Fibroblast of lung (primary cell): ENCODE data around the gene ETS2. TPM values are rescaled to one million over a fixed set of nuclear protein-coding genes. Genes with fewer than 3 reads are reported as not detected.

Experiments
- DNase-seq, 2 donors: peaks; one replicate each; pipeline versions ENCODE4 v3.0.0 to v3.0.0-alpha.2; 2010; ENCODE audit warnings: low read depth in 2 of 2
- H2AFZ ChIP-seq: 2 replicates; pipeline ENCODE4 v1.5.1; 2012; ENCODE audit warnings: low read length, control low read depth, inconsistent platforms
- H3K27ac ChIP-seq: 2 replicates; pipeline ENCODE4 v1.5.1; 2011; ENCODE audit warnings: low read length, control low read depth; ENCODE audit not compliant: insufficient read depth
- H3K27me3 ChIP-seq: 2 replicates; pipeline ENCODE4 v1.5.1; 2011; ENCODE audit warnings: mild to moderate bottlenecking, low read length; ENCODE audit not compliant: control insufficient read depth, insufficient read depth
- H3K36me3 ChIP-seq: 2 replicates; pipeline ENCODE4 v1.5.1; 2011; ENCODE audit warnings: low read length; ENCODE audit not compliant: control insufficient read depth, insufficient read depth
- H3K4me1 ChIP-seq: 2 replicates; pipeline ENCODE4 v1.5.1; 2011; ENCODE audit warnings: low read length; ENCODE audit not compliant: control insufficient read depth, insufficient read depth; ENCODE audit errors: extremely low read depth
- H3K4me2 ChIP-seq: 2 replicates; pipeline ENCODE4 v1.5.1; 2011; ENCODE audit warnings: low read length, control low read depth; ENCODE audit not compliant: insufficient read depth; ENCODE audit errors: extremely low read depth
- H3K4me3 ChIP-seq, 4 experiments: fragments of 200-600 bp in 1 of 4; sonication (generic) in 1 of 4; replicated peaks in 1 of 4; 2 replicates each; pipeline ENCODE4 v1.5.1; 2011 to 2016; ENCODE audit warnings: low read length in 4 of 4, low read depth in 3 of 4, mild to moderate bottlenecking in 3 of 4, control low read depth in 2 of 4, inconsistent platforms in 1 of 4, mixed read lengths in 1 of 4; ENCODE audit not compliant: insufficient read depth in 1 of 4; ENCODE audit errors: control extremely low read depth in 1 of 4
- H3K79me2 ChIP-seq: 2 replicates; pipeline ENCODE4 v1.5.1; 2012; ENCODE audit warnings: mild to moderate bottlenecking, low read length, inconsistent platforms; ENCODE audit not compliant: control insufficient read depth, insufficient read depth
- H3K9ac ChIP-seq: 2 replicates; pipeline ENCODE4 v1.5.1; 2011; ENCODE audit warnings: mild to moderate bottlenecking, low read length, control low read depth; ENCODE audit not compliant: insufficient read depth
- H3K9me3 ChIP-seq: 2 replicates; pipeline ENCODE4 v1.5.1; 2012; ENCODE audit warnings: low read depth, low read length; ENCODE audit not compliant: control insufficient read depth, insufficient read depth
- H4K20me1 ChIP-seq: 2 replicates; pipeline ENCODE4 v1.5.1; 2011; ENCODE audit warnings: low read length; ENCODE audit not compliant: control insufficient read depth, insufficient read depth; ENCODE audit errors: extremely low read depth
- EZH2 ChIP-seq: IDR thresholded peaks from 2 replicates; pipeline ENCODE4 v1.5.1; 2012; ENCODE audit warnings: low read length, control low read depth, mild to moderate bottlenecking; ENCODE audit errors: missing control alignments
- polyA plus RNA-seq, 2 donors: library from polyadenylated mRNA; depleted of rRNA in 1 of 2; stranded (reverse) in 1 of 2; unstranded in 1 of 2; fragments of >200 nt; gene quantifications; 2 replicates each; pipeline ENCODE4 v1.2.1, GENCODE V29; 2011 to 2012; ENCODE audit warnings: missing spikeins in 1 of 2
- total RNA-seq: library from RNA; depleted of rRNA; stranded (reverse); fragments of >200 nt; gene quantifications from 2 replicates; pipeline ENCODE4 v1.2.1, GENCODE V29; 2014
- TF ChIP-seq, protein P1 (sequence below), 2 donors: IDR thresholded peaks in 1 of 2; conservative IDR thresholded peaks in 1 of 2; 1 replicate in 1 of 2; 2 replicates in 1 of 2; pipeline ENCODE4 v1.5.1; 2011 to 2012; ENCODE audit warnings: low read length in 2 of 2, control low read depth in 1 of 2, inconsistent platforms in 1 of 2, low read depth in 1 of 2, mild to moderate bottlenecking in 1 of 2

Gene ETS2
- total and polyA plus RNA-seq, 2 donors (not counting 1 experiment from before 2014, with no cell fraction given) = 28.0 to 77.3 TPM

DNA sequence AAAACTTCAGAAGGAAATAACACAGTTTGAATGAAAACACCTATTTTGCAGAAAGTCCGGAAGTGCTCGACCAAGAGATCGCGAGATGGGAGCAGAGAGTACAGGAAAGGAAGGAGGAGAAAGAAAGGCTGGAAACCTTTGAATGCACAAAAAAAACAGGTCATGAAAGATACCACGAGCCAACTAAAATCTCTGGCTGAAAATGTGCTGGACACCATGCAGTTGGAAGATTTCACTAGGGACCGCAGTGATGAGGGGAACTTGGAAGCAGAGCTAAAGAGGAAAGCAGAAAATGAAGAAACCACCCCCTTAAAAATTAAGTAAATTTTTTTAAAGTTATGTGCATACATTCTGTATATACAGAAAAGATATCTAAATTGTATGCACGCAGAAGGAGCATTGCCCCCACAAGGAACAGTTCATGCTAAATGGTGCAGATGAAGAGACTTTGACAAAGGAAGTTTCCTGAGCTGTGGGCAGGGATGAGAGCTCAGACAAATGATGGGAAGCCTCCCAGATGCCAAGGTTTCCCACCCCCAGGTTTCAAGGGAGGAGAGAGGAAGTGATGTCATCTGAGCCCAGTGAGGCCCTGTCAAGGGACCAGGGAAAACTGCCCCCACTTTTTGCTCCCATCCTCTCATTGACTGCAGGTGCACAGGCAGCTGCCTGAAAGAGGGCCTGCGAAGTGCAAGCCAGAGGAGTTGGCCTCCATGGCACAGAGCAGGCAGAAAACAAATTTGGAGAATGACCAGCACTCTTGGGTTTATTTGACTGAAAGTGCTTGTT is 52.5 kb downstream of the ETS2 start:
- H3K9me3 ChIP-seq = no peaks in the 10 kb centered on the region
- no peak for DNase-seq
- no peak overlapping the region for H3K4me2 ChIP-seq
- no peak overlapping the region for H3K9ac ChIP-seq
- no peak overlapping the region for H3K27ac ChIP-seq
- H4K20me1 ChIP-seq = no peaks in the 10 kb centered on the region
- no peaks in the 10 kb centered on the region for H3K79me2 ChIP-seq
- H3K36me3 ChIP-seq = no peaks in the 10 kb centered on the region
- H3K4me3 ChIP-seq = no peak overlapping the region
- H3K4me1 ChIP-seq = peaks cover 2% of the 10 kb centered on the region
- TF ChIP-seq, protein P1, sequence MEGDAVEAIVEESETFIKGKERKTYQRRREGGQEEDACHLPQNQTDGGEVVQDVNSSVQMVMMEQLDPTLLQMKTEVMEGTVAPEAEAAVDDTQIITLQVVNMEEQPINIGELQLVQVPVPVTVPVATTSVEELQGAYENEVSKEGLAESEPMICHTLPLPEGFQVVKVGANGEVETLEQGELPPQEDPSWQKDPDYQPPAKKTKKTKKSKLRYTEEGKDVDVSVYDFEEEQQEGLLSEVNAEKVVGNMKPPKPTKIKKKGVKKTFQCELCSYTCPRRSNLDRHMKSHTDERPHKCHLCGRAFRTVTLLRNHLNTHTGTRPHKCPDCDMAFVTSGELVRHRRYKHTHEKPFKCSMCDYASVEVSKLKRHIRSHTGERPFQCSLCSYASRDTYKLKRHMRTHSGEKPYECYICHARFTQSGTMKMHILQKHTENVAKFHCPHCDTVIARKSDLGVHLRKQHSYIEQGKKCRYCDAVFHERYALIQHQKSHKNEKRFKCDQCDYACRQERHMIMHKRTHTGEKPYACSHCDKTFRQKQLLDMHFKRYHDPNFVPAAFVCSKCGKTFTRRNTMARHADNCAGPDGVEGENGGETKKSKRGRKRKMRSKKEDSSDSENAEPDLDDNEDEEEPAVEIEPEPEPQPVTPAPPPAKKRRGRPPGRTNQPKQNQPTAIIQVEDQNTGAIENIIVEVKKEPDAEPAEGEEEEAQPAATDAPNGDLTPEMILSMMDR (conservative IDR thresholded peaks at IDR 0.05 in 1 of 2, IDR thresholded peaks at IDR 0.05 in 1 of 2; ENCODE audit: low read depth in 1 of 2, low read length in 2 of 2) = no peak
- TF ChIP-seq EZH2 = no peak
- no peak overlapping the region for H2AFZ ChIP-seq
- H3K27me3 ChIP-seq = no peaks in the 10 kb centered on the region

DNA sequence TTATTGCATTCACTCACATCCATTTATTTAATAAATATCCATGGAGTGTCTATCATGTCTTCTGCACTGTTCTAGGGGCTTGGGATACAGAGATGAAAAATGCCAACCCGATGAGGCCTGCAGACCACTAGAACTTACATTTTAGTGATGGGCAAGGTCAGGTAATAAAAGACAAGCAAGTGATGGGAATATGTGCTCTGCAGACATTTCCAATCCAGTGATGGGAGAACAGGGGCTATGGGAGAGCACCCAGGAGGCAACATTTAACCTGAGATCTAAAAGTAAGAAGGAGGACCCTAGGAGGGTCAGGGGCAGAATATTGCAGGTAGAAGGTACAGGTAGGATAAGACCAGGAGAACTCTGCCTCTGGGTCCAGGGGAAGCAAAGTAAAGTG is 53.1 kb downstream of the ETS2 start:
- H3K9ac ChIP-seq = no peak overlapping the region
- TF ChIP-seq, protein P1 (conservative IDR thresholded peaks at IDR 0.05 in 1 of 2, IDR thresholded peaks at IDR 0.05 in 1 of 2; ENCODE audit: low read depth in 1 of 2, low read length in 2 of 2) = no peak
- no peak for TF ChIP-seq EZH2
- no peaks in the 10 kb centered on the region for H3K79me2 ChIP-seq
- H3K4me2 ChIP-seq = no peak overlapping the region
- H3K27me3 ChIP-seq = no peaks in the 10 kb centered on the region
- H3K9me3 ChIP-seq = no peaks in the 10 kb centered on the region
- H3K4me1 ChIP-seq = no peaks in the 10 kb centered on the region
- no peak overlapping the region for H3K4me3 ChIP-seq
- H4K20me1 ChIP-seq = no peaks in the 10 kb centered on the region
- H3K27ac ChIP-seq = no peak overlapping the region
- H3K36me3 ChIP-seq = no peaks in the 10 kb centered on the region
- no peak for DNase-seq
- no peak overlapping the region for H2AFZ ChIP-seq

DNA sequence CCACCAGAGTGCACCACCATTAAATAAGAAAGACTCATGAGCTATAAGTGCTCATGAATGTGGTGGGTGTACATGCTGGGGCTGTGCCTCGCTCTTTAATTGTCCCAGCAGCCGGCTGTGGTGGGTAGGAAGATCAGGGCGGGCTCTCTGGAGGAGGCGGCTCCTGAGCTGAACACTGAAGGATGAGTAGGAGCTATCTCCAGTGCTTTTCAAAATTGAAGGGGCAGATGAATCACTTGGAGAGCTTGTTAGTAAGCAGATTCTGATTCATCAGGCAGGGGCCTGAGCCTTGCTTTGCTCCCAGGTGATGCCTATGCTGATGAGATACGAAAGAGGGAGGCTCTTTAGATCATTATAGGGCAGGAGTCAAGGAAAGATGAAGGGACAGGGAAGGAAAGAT is 54.1 kb downstream of the ETS2 start:
- TF ChIP-seq EZH2 = no peak
- TF ChIP-seq, protein P1 (conservative IDR thresholded peaks at IDR 0.05 in 1 of 2, IDR thresholded peaks at IDR 0.05 in 1 of 2; ENCODE audit: low read depth in 1 of 2, low read length in 2 of 2) = no peak
- H4K20me1 ChIP-seq = no peaks in the 10 kb centered on the region
- H3K4me3 ChIP-seq = no peak overlapping the region
- no peaks in the 10 kb centered on the region for H3K9me3 ChIP-seq
- no peaks in the 10 kb centered on the region for H3K4me1 ChIP-seq
- no peaks in the 10 kb centered on the region for H3K27me3 ChIP-seq
- no peak overlapping the region for H3K4me2 ChIP-seq
- no peaks in the 10 kb centered on the region for H3K36me3 ChIP-seq
- H3K9ac ChIP-seq = no peak overlapping the region
- H3K79me2 ChIP-seq = no peaks in the 10 kb centered on the region
- H2AFZ ChIP-seq = no peak overlapping the region
- DNase-seq = no peak
- no peak overlapping the region for H3K27ac ChIP-seq
